ENCODE results near the gene ARHGAP26. TPM values are rescaled to one million over a fixed set of nuclear protein-coding genes. Genes with fewer than 3 reads are reported as not detected.

ARHGAP26 gene
- total RNA-seq, 1 donor from 2014 or later = 8.6 TPM

- no peak for TF ChIP-seq CTCF (IDR thresholded peaks at IDR 0.05; ENCODE audit: insufficient read depth, low read length, poor library complexity, severe bottlenecking)
- H3K27me3 ChIP-seq (ENCODE audit: control insufficient read depth, insufficient read depth, low read length) = no peaks in the 10 kb centered on the region
- H3K4me3 ChIP-seq (ENCODE audit: low read depth, low read length) = no peak overlapping the region
- no peak for DNase-seq (ENCODE audit: low read depth)
- H3K36me3 ChIP-seq (ENCODE audit: control insufficient read depth, insufficient read depth, low read length) = no peaks in the 10 kb centered on the region
These were observed 445.5 kb downstream of the ARHGAP26 start for GRCh38 chr5:143215690-143216089.

- Histone ChIP-seq H3K27me3 (ENCODE audit: control insufficient read depth, insufficient read depth, low read length) (no peaks in the 10 kb centered on the region), H3K36me3 (ENCODE audit: control insufficient read depth, insufficient read depth, low read length) (no peaks in the 10 kb centered on the region), H3K4me3 (ENCODE audit: low read depth, low read length) (no peak overlapping the region)
- no peak for DNase-seq (ENCODE audit: low read depth)
- TF ChIP-seq CTCF (IDR thresholded peaks at IDR 0.05; ENCODE audit: insufficient read depth, low read length, poor library complexity, severe bottlenecking) = no peak
These were observed 446.0 kb downstream of the ARHGAP26 start for GRCh38 chr5:143216211-143216610.

GRCh38 chr5:143217065-143217803 is 447.1 kb downstream of the ARHGAP26 start:
- DNase-seq (ENCODE audit: low read depth) = no peak
- H3K4me3 ChIP-seq (ENCODE audit: low read depth, low read length) = no peak overlapping the region
- H3K27me3 ChIP-seq (ENCODE audit: control insufficient read depth, insufficient read depth, low read length) = no peaks in the 10 kb centered on the region
- H3K36me3 ChIP-seq (ENCODE audit: control insufficient read depth, insufficient read depth, low read length) = no peaks in the 10 kb centered on the region
- no peak for TF ChIP-seq CTCF (IDR thresholded peaks at IDR 0.05; ENCODE audit: insufficient read depth, low read length, poor library complexity, severe bottlenecking)

- no peak for TF ChIP-seq CTCF (IDR thresholded peaks at IDR 0.05; ENCODE audit: insufficient read depth, low read length, poor library complexity, severe bottlenecking)
- DNase-seq (ENCODE audit: low read depth) = no peak
- Histone ChIP-seq H3K4me3 (ENCODE audit: low read depth, low read length) (no peak overlapping the region), H3K36me3 (ENCODE audit: control insufficient read depth, insufficient read depth, low read length) (no peaks in the 10 kb centered on the region), H3K27me3 (ENCODE audit: control insufficient read depth, insufficient read depth, low read length) (no peaks in the 10 kb centered on the region)
These were observed 447.6 kb downstream of the ARHGAP26 start for GRCh38 chr5:143217804-143218160.

GRCh38 chr5:143218517-143219170 is 448.5 kb downstream of the ARHGAP26 start:
- no peaks in the 10 kb centered on the region for H3K27me3 ChIP-seq (ENCODE audit: control insufficient read depth, insufficient read depth, low read length)
- no peaks in the 10 kb centered on the region for H3K36me3 ChIP-seq (ENCODE audit: control insufficient read depth, insufficient read depth, low read length)
- H3K4me3 ChIP-seq (ENCODE audit: low read depth, low read length) = no peak overlapping the region
- no peak for DNase-seq (ENCODE audit: low read depth)
- no peak for TF ChIP-seq CTCF (IDR thresholded peaks at IDR 0.05; ENCODE audit: insufficient read depth, low read length, poor library complexity, severe bottlenecking)
